Vagina (tissue), 2 donors: Measurements from ENCODE around the gene SLC18B1.

Source experiments
- CTCF ChIP-seq, 3 experiments: fragments of 450-650 bp in 2 of 3; fragments of 200-600 bp in 1 of 3; sonication (generic) in 1 of 3; IDR thresholded peaks; one replicate each; pipeline ENCODE4 v1.5.1; 2017 to 2019; ENCODE audit warnings: antibody characterized with exemption in 3 of 3, mild to moderate bottlenecking in 2 of 3, moderate library complexity in 2 of 3
- POLR2A ChIP-seq, 2 donors: fragments of 450-650 bp; IDR thresholded peaks; one replicate each; pipeline ENCODE4 v1.6.1; 2017; ENCODE audit warnings: antibody characterized with exemption in 2 of 2, mild to moderate bottlenecking in 2 of 2, moderate library complexity in 2 of 2
- POLR2AphosphoS5 ChIP-seq, 2 donors: sonication (generic); formaldehyde crosslinking; IDR thresholded peaks; one replicate each; pipeline ENCODE4 v1.9.0; 2017; ENCODE audit warnings: antibody characterized with exemption in 2 of 2, mild to moderate bottlenecking in 2 of 2, low read depth in 1 of 2; ENCODE audit not compliant: insufficient read depth in 1 of 2

DNA sequence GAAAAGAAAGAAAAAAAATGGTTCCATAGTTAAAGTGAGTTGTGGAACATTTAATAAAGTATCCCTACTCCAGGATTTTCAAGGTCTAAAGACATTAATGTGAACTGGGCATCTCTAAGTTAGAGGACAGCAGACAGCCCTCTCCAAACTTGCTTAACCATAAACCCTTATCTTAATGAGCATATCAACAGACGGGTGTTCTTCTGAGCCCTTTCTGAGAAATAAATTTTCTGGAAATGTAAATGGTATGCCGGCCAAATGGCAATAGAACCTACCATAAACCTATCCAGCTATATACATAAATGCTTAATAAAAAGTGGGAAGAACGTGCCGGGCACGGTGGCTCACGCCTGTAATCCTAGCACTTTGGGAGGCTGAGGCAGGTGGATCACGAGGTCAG, 12.5 kb downstream of the SLC18B1 start:
- TF ChIP-seq CTCF (IDR thresholded peaks at IDR 0.05): no peak
- no peak for TF ChIP-seq POLR2A (IDR thresholded peaks at IDR 0.05)
- no peak for TF ChIP-seq POLR2AphosphoS5 (IDR thresholded peaks at IDR 0.05; ENCODE audit: insufficient read depth in 1 of 2, low read depth in 1 of 2)
